ENCODE data around the gene RAG1.

RAG1 gene

GRCh38 chr11:36628141-36628540 lies 60.3 kb downstream of the RAG1 start:
- no peak for DNase-seq (ENCODE audit: low read depth, low spot score)

GRCh38 chr11:36628765-36629244 lies 61.0 kb downstream of the RAG1 start:
- no peak for DNase-seq (ENCODE audit: low read depth, low spot score)

Data from smooth muscle cell of the brain vasculature (primary cell).